H1 (cell line): ENCODE data around the gene RER1. TPM values are rescaled to one million over a fixed set of nuclear protein-coding genes. Genes with fewer than 3 reads are reported as not detected.

Experiments used
- CTCF ChIA-PET: fragments of 300-600 bp; sonication (Branson Sonifier 250); formaldehyde crosslinking; loops from one replicate; lab custom pipeline; 2021; ENCODE audit not compliant: partially characterized antibody; lab: Charles Lee
- POLR2A ChIA-PET: fragments of 300-600 bp; sonication (Branson Sonifier 250); formaldehyde crosslinking; loops from one replicate; lab custom pipeline; 2021; ENCODE audit warnings: inconsistent platforms; ENCODE audit not compliant: partially characterized antibody; lab: Charles Lee
- DNase-seq, 2 experiments: peaks; one replicate each; pipeline versions ENCODE4 v3.0.0 to v3.0.0-alpha.2; 2010 to 2022; ENCODE audit warnings: low spot score in 2 of 2, low read depth in 1 of 2, mixed read lengths in 1 of 2
- FAIRE-seq: peaks from 2 replicates; lab custom pipeline; 2011; peaks lifted over from hg19 to GRCh38; lab: Jason Lieb, UNC
- H2AFZ ChIP-seq: 2 replicates; pipeline ENCODE4 v1.8.1; 2012; ENCODE audit warnings: low read length, inconsistent platforms
- H2AK5ac ChIP-seq: 2 replicates; pipeline ENCODE4 v1.6.1; 2013; ENCODE audit warnings: low read depth, low read length
- H2BK120ac ChIP-seq: replicated peaks from 2 replicates; pipeline ENCODE3; 2013; ENCODE audit warnings: low read depth, low read length, inconsistent platforms
- H2BK12ac ChIP-seq: 2 replicates; pipeline ENCODE4 v1.6.1; 2013; ENCODE audit warnings: low read depth, low read length
- H2BK15ac ChIP-seq: 2 replicates; pipeline ENCODE4 v1.6.1; 2013; ENCODE audit warnings: low read length
- H2BK20ac ChIP-seq: 2 replicates; pipeline ENCODE4 v1.6.1; 2013; ENCODE audit warnings: low read length
- H2BK5ac ChIP-seq: 2 replicates; pipeline ENCODE4 v1.6.1; 2013; ENCODE audit warnings: low read depth, low read length
- H3K14ac ChIP-seq: 2 replicates; pipeline ENCODE4 v1.6.1; 2013; ENCODE audit warnings: inconsistent platforms; ENCODE audit not compliant: insufficient read length
- H3K18ac ChIP-seq: 2 replicates; pipeline ENCODE4 v1.6.1; 2013; ENCODE audit warnings: low read length; ENCODE audit errors: extremely low read depth
- H3K23ac ChIP-seq: 2 replicates; pipeline ENCODE4 v1.6.1; 2013; ENCODE audit warnings: inconsistent platforms; ENCODE audit not compliant: insufficient read length
- H3K23me2 ChIP-seq: 2 replicates; pipeline ENCODE4 v1.6.1; 2013; ENCODE audit warnings: low read depth, low read length
- H3K27ac ChIP-seq: 2 replicates; pipeline ENCODE4 v1.6.1; 2011; ENCODE audit warnings: low read depth, low read length, inconsistent platforms
- H3K27me3 ChIP-seq, 4 experiments: replicated peaks in 1 of 4; 1 replicate in 1 of 4; 2 replicates in 3 of 4; pipeline versions ENCODE4 v1.6.1 to v1.8.1; 2011 to 2013; ENCODE audit warnings: low read length in 3 of 4, mild to moderate bottlenecking in 3 of 4, inconsistent platforms in 2 of 4, mixed read lengths in 2 of 4, moderate library complexity in 1 of 4; ENCODE audit not compliant: control insufficient read depth in 3 of 4, insufficient read depth in 3 of 4; ENCODE audit errors: extremely low read depth in 1 of 4
- H3K36me3 ChIP-seq, 4 experiments: 2 replicates each; pipeline versions ENCODE4 v1.6.1 to v1.8.1; 2011 to 2013; ENCODE audit warnings: mild to moderate bottlenecking in 4 of 4, low read length in 3 of 4, moderate library complexity in 2 of 4, control low read depth in 1 of 4, inconsistent platforms in 1 of 4; ENCODE audit not compliant: insufficient read depth in 4 of 4, control insufficient read depth in 2 of 4
- H3K4ac ChIP-seq: replicated peaks from 2 replicates; pipeline ENCODE3; 2013; ENCODE audit warnings: low read length, low read depth, mixed read lengths, inconsistent platforms; ENCODE audit not compliant: insufficient read length
- H3K4me1 ChIP-seq, 4 experiments: replicated peaks in 1 of 4; 1 replicate in 1 of 4; 2 replicates in 3 of 4; pipeline versions ENCODE4 v1.6.1 to v1.8.1; 2011 to 2013; ENCODE audit warnings: low read length in 3 of 4, inconsistent platforms in 2 of 4, mixed read lengths in 1 of 4; ENCODE audit not compliant: insufficient read depth in 4 of 4, control insufficient read depth in 3 of 4
- H3K4me2 ChIP-seq, 2 experiments: 2 replicates each; pipeline versions ENCODE4 v1.6.1 to v1.8.1; 2011 to 2013; ENCODE audit warnings: low read depth in 2 of 2, low read length in 2 of 2, control low read depth in 1 of 2, inconsistent platforms in 1 of 2, mild to moderate bottlenecking in 1 of 2; ENCODE audit not compliant: insufficient read depth in 1 of 2
- H3K4me3 ChIP-seq, 4 experiments: fragments of 200-600, 300-600 bp in 1 of 4; sonication (generic), shearing (Covaris generic), sonication (Bioruptor Twin) in 1 of 4; 2 replicates each; pipeline versions ENCODE4 v1.5.1 to v1.8.1; 2011 to 2016; ENCODE audit warnings: low read length in 4 of 4, low read depth in 3 of 4, control low read depth in 2 of 4, inconsistent platforms in 2 of 4, mild to moderate bottlenecking in 2 of 4, mixed read lengths in 1 of 4, moderate library complexity in 1 of 4; ENCODE audit not compliant: insufficient read depth in 2 of 4; ENCODE audit errors: extremely low read depth in 1 of 4
- H3K56ac ChIP-seq: replicated peaks from 2 replicates; pipeline ENCODE3; 2013; ENCODE audit warnings: low read depth, mild to moderate bottlenecking, mixed read lengths, low read length, inconsistent platforms; ENCODE audit not compliant: insufficient read length
- H3K79me1 ChIP-seq: 2 replicates; pipeline ENCODE4 v1.6.1; 2013; ENCODE audit warnings: low read depth, low read length, control low read depth
- H3K79me2 ChIP-seq, 2 experiments: 2 replicates each; pipeline versions ENCODE4 v1.6.1 to v1.8.1; 2012 to 2013; ENCODE audit warnings: low read length in 2 of 2, mild to moderate bottlenecking in 2 of 2, inconsistent platforms in 1 of 2; ENCODE audit not compliant: insufficient read depth in 2 of 2, control insufficient read depth in 1 of 2
- H3K9ac ChIP-seq, 4 experiments: replicated peaks in 1 of 4; 1 replicate in 1 of 4; 2 replicates in 3 of 4; pipeline versions ENCODE4 v1.6.1 to v1.8.1; 2011 to 2013; ENCODE audit warnings: low read depth in 3 of 4, low read length in 3 of 4, control low read depth in 2 of 4, mild to moderate bottlenecking in 2 of 4, moderate library complexity in 2 of 4, inconsistent platforms in 1 of 4; ENCODE audit errors: extremely low read depth in 1 of 4
- H3K9me3 ChIP-seq, 2 experiments: 2 replicates each; pipeline versions ENCODE4 v1.6.1 to v1.8.1; 2012 to 2013; ENCODE audit warnings: mild to moderate bottlenecking in 2 of 2, moderate library complexity in 2 of 2, control low read depth in 1 of 2, inconsistent platforms in 1 of 2, low read depth in 1 of 2, low read length in 1 of 2, mixed read lengths in 1 of 2; ENCODE audit not compliant: insufficient read depth in 2 of 2
- H4K20me1 ChIP-seq, 2 experiments: replicated peaks in 1 of 2; 2 replicates each; pipeline versions ENCODE3 to v1.8.1; 2011 to 2013; ENCODE audit warnings: inconsistent platforms in 2 of 2, low read length in 2 of 2, mild to moderate bottlenecking in 1 of 2; ENCODE audit not compliant: insufficient read depth in 2 of 2, control insufficient read depth in 1 of 2
- H4K5ac ChIP-seq: 2 replicates; pipeline ENCODE4 v1.6.1; 2013; ENCODE audit warnings: low read length, low read depth, mixed read lengths, inconsistent platforms; ENCODE audit not compliant: insufficient read length
- H4K8ac ChIP-seq: 2 replicates; pipeline ENCODE4 v1.8.0; 2013; ENCODE audit warnings: mild to moderate bottlenecking, moderate library complexity, low read length, inconsistent platforms; ENCODE audit not compliant: insufficient read depth; ENCODE audit errors: extremely low read depth
- H4K91ac ChIP-seq: replicated peaks from 2 replicates; pipeline ENCODE3; 2013; ENCODE audit warnings: low read length, mixed read lengths, inconsistent platforms; ENCODE audit not compliant: insufficient read length
- BRCA1 ChIP-seq: IDR thresholded peaks from 2 replicates; pipeline ENCODE4 v1.6.1; 2012; ENCODE audit warnings: low read depth, low read length, improper control_type of control experiment
- KDM1A ChIP-seq: fragments of 200-600, 300-600 bp; sonication (generic); IDR thresholded peaks from 2 replicates; pipeline ENCODE4 v1.7.1; 2016; ENCODE audit warnings: mild to moderate bottlenecking, low read length, borderline replicate concordance
- WGBS, 2 experiments: shearing (Covaris generic) in 1 of 2; methylation state at CpG; one replicate each; pipeline versions ENCODE4 v1.1.6 to v1.1.7; 2013 to 2015; ENCODE audit warnings: low lambda C conversion rate in 2 of 2, mixed read lengths in 2 of 2, inconsistent platforms in 1 of 2, low coverage in 1 of 2, missing lambda C conversion rate in 1 of 2; ENCODE audit not compliant: insufficient replicate concordance in 2 of 2, insufficient coverage in 1 of 2, insufficient read length in 1 of 2; ENCODE audit errors: extremely low coverage in 1 of 2, missing lambda C conversion rate in 1 of 2; 5-methylcytosine and 5-hydroxymethylcytosine counted together
- polyA plus RNA-seq, 7 experiments: library from polyadenylated mRNA; depleted of rRNA in 3 of 7; stranded (reverse) in 5 of 7; unstranded in 2 of 7; fragments of >200 nt in 5 of 7; fragments of 200-250 nt in 2 of 7; gene quantifications; 1 replicate in 5 of 7; 2 replicates in 1 of 7; 4 replicates in 1 of 7; pipeline versions ENCODE4 v1.2.1 to v1.2.3, GENCODE V29; 2011 to 2013; ENCODE audit warnings: missing spikeins in 2 of 7, mixed read lengths in 2 of 7
- total RNA-seq: library from RNA; stranded (reverse); fragmentation: NEBNext Ultra II Directional; extraction: Animal tissue kit (Norgen Biotek cat#: 25700); gene quantifications from 2 replicates; pipeline ENCODE4 v1.2.1, GENCODE V29; 2021
- TF ChIP-seq, protein P1 (sequence below): IDR thresholded peaks from 2 replicates; pipeline ENCODE4 v1.6.1; 2012; ENCODE audit warnings: inconsistent platforms

The RER1 gene
- total and polyA plus RNA-seq, 2 of the 8 experiments (the other 6 are each of a cell fraction or from before 2014, with no cell fraction given) = 102 to 134 TPM

DNA sequence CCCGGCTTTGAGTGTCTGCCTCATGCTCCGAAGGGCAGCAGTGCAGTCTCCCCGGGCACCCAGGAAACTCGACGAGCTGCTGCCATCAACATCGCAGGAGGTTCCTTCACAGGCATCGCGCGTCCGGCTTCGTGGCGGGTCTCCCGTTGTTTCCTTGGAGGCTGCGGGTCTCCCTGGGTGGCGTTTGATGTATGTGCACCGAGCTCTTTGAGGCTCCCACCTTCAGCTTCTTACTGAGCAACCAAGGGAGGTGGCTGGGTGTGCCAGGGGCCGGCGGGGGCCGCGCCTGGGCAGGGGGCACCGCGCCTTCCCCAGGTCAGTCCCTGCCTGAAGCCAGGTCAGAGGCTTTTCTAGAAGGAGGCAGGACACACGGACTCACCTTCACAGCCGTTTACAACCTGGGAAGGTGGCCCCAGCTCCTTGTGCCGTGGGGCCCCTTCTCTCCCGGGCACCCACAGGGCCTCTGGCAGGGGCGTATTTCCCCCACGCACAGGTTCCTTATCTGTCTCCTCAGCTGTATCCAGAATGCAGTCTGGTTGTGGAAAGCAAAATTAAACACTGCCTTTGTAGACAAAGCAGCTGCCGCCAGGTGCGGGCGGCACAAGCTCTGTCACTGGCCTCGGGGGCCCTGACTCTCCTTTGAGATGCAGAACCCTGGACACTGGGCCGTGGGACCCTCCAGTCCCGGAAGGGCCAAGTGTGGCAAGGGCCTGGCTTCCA, 42.5 kb downstream of the RER1 start:
- no peak overlapping the region for H3K56ac ChIP-seq
- no peaks in the 10 kb centered on the region for H3K36me3 ChIP-seq
- 91% methylated on average over 33 of the region's 34 CpGs; no CpG with 5 or more reads in 1 of the 2 experiments for WGBS, 2 experiments
- H3K79me2 ChIP-seq = no peaks in the 10 kb centered on the region
- H4K8ac ChIP-seq = peak overlapping the region; percentile 3; the same call in 1 of the 2 replicates
- H2BK20ac ChIP-seq = no peak overlapping the region
- H3K14ac ChIP-seq = no peak overlapping the region
- H4K5ac ChIP-seq = no peak overlapping the region
- FAIRE-seq = no peak
- H2AK5ac ChIP-seq = no peak overlapping the region
- H3K4me1 ChIP-seq = no peaks in the 10 kb centered on the region
- TF ChIP-seq, protein P1, sequence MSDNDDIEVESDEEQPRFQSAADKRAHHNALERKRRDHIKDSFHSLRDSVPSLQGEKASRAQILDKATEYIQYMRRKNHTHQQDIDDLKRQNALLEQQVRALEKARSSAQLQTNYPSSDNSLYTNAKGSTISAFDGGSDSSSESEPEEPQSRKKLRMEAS = no peak
- TF ChIP-seq KDM1A (no peak), BRCA1 (no peak)
- TF ChIP-seq, all 59 proteins: peak for 0
- Histone ChIP-seq H3K9ac (no peak overlapping the region), H2AFZ (no peak overlapping the region), H2BK15ac (no peak overlapping the region), H3K27me3 (no peaks in the 10 kb centered on the region; a peak in 2 of 7 replicates), H4K20me1 (peaks cover 0 to 1% of the 10 kb centered on the region in 2 experiments), H3K18ac (no peak overlapping the region), H3K4me3 (no peak overlapping the region), H3K4me2 (no peak overlapping the region), H4K91ac (no peak overlapping the region), H3K27ac (no peak overlapping the region), H3K23me2 (no peaks in the 10 kb centered on the region), H2BK120ac (no peak overlapping the region), H2BK5ac (no peak overlapping the region), H3K4ac (no peak overlapping the region), H3K23ac (no peak overlapping the region), H3K9me3 (peaks cover 8 to 14% of the 10 kb centered on the region in 2 experiments; a peak in 3 of 4 replicates), H2BK12ac (no peak overlapping the region), H3K79me1 (no peaks in the 10 kb centered on the region)
- ChIA-PET CTCF (interaction anchor here (0.6 to 2.0 kb wide), 5 partner anchors 8 to 985 kb away, joined by 3 to 4 read pairs (median 4); no protein-coding TSS in a partner anchor), POLR2A (no interaction called here)
- no peak for DNase-seq
